Measurements from ENCODE around the gene TMEM100. TPM values are rescaled to one million over a fixed set of nuclear protein-coding genes. Genes with fewer than 3 reads are reported as not detected.

Gene TMEM100
- total and polyA plus RNA-seq, 2 experiments from 2014 or later: 0.10 to 0.73 TPM

- TF ChIP-seq ETS1 (IDR thresholded peaks at IDR 0.05): no peak
- no peak for TF ChIP-seq CREB1 (CRISPR knock-in tag; IDR thresholded peaks at IDR 0.05; ENCODE audit: low read depth)
- no peak for TF ChIP-seq REST (IDR thresholded peaks at IDR 0.05; ENCODE audit: unreplicated experiment)
- no peak for TF ChIP-seq ZNF331 (CRISPR knock-in tag; IDR thresholded peaks at IDR 0.05; ENCODE audit: low read depth)
Measured at GRCh38 chr17:55734128-55734781, 11.6 kb upstream of the TMEM100 start (continued).

- H3K27ac ChIP-seq (ENCODE audit: low read depth): no peak overlapping the region
- Mint-ChIP-seq H3K27ac (peak overlapping the region; percentile 47; the same call in 1 of the 2 replicates), H3K9me3 (no peaks in the 10 kb centered on the region), H3K4me1 (peaks cover 72% of the 10 kb centered on the region), H3K36me3 (ENCODE audit: low read depth) (no peaks in the 10 kb centered on the region), H3K27me3 (ENCODE audit: insufficient read depth, low read depth, poor library complexity) (no peaks in the 10 kb centered on the region), H3K4me3 (no peak overlapping the region)
- H3F3A ChIP-seq (replicated peaks; ENCODE audit: low read depth): no peaks in the 10 kb centered on the region
- H3K9me2 ChIP-seq (ENCODE audit: insufficient read depth): no peaks in the 10 kb centered on the region
- peak overlapping the region; percentile 58 for H2AFZ ChIP-seq
- no peaks in the 10 kb centered on the region for H3K27me3 ChIP-seq (ENCODE audit: insufficient read depth)
- no peak overlapping the region for H3K4me3 ChIP-seq
- H3K36me3 ChIP-seq (ENCODE audit: insufficient read depth): no peaks in the 10 kb centered on the region
- DNase-seq (ENCODE audit: low spot score) (peak; percentile 16), ATAC-seq (peak; percentile 48)
- no peaks in the 10 kb centered on the region for H4K20me1 ChIP-seq (replicated peaks; ENCODE audit: insufficient read depth)
- H3K4me2 ChIP-seq: peak overlapping the region; percentile 22
- peaks cover 28% of the 10 kb centered on the region for H3K4me1 ChIP-seq (ENCODE audit: insufficient read depth)
- H3K79me2 ChIP-seq (replicated peaks; ENCODE audit: insufficient read depth): no peaks in the 10 kb centered on the region
- TF ChIP-seq ZNF462 (CRISPR knock-in tag; IDR thresholded peaks at IDR 0.05) (no peak), EZH2 (IDR thresholded peaks at IDR 0.05; ENCODE audit: low read depth, unreplicated experiment) (no peak), REST (IDR thresholded peaks at IDR 0.05; ENCODE audit: unreplicated experiment) (no peak), POLR2AphosphoS5 (IDR thresholded peaks at IDR 0.05; ENCODE audit: low read depth) (no peak), NANOG (IDR thresholded peaks at IDR 0.05; ENCODE audit: borderline replicate concordance) (no peak), ZNF331 (CRISPR knock-in tag; IDR thresholded peaks at IDR 0.05; ENCODE audit: low read depth) (no peak)
Measured at GRCh38 chr17:55731586-55732250, 9.1 kb upstream of the TMEM100 start.
